GM19395 (cell line): Measurements from ENCODE around the gene ADH5.
"Not testable (repeated sequence)": the region's sequence is repeated elsewhere in the genome, so short reads cannot be mapped to it uniquely, and the experiment has no call there.

Experiments
- ATAC-seq: cut with Tn5 transposase; IDR thresholded peaks from one replicate; pipeline ENCODE4 v1.9.1; 2021; ENCODE audit warnings: mild to moderate bottlenecking, moderate library complexity; ENCODE audit not compliant: unreplicated experiment

The ADH5 gene

GRCh38 chr4:99038213-99038612 lies 50.4 kb downstream of the ADH5 start:
- no peak for ATAC-seq

GRCh38 chr4:99033956-99034355 lies 54.6 kb downstream of the ADH5 start:
- no peak for ATAC-seq

- no peak for ATAC-seq
Observed at GRCh38 chr4:99029852-99030251, 58.7 kb downstream of the ADH5 start.

GRCh38 chr4:99029018-99029735 lies 59.4 kb downstream of the ADH5 start:
- ATAC-seq: no peak

GRCh38 chr4:99028187-99028586 lies 60.4 kb downstream of the ADH5 start:
- peak; percentile 45 for ATAC-seq

- no peak for ATAC-seq
Observed at GRCh38 chr4:99027304-99027703, 61.3 kb downstream of the ADH5 start.

GRCh38 chr4:99025506-99025905 lies 63.1 kb downstream of the ADH5 start:
- no peak for ATAC-seq

GRCh38 chr4:99024481-99025275 lies 63.9 kb downstream of the ADH5 start:
- no peak for ATAC-seq

- ATAC-seq: not testable (repeated sequence)
Observed at GRCh38 chr4:99023800-99024251, 64.8 kb downstream of the ADH5 start.

- no peak for ATAC-seq
Observed at GRCh38 chr4:99022566-99022965, 66.0 kb downstream of the ADH5 start.

GRCh38 chr4:99021386-99021785 lies 67.2 kb downstream of the ADH5 start:
- no peak for ATAC-seq
